ENCODE results near the gene HACD1.
"Not testable (repeated sequence)": the region's sequence is repeated elsewhere in the genome, so short reads cannot be mapped to it uniquely, and the experiment has no call there.

The HACD1 gene

GRCh38 chr10:17640331-17640816 lies 23.2 kb upstream of the HACD1 start:
- DNase-seq: no peak

- no peak for DNase-seq
Measured at GRCh38 chr10:17637869-17638268, 20.7 kb upstream of the HACD1 start.

GRCh38 chr10:17633353-17633752 lies 16.2 kb upstream of the HACD1 start:
- no peak for DNase-seq

GRCh38 chr10:17632590-17632989 lies 15.4 kb upstream of the HACD1 start:
- not testable (repeated sequence) for DNase-seq

GRCh38 chr10:17626656-17627055 lies 9.5 kb upstream of the HACD1 start:
- DNase-seq: no peak

- no peak for DNase-seq
Measured at GRCh38 chr10:17624996-17625395, 7.8 kb upstream of the HACD1 start.

- no peak for DNase-seq
Measured at GRCh38 chr10:17622061-17622460, 4.9 kb upstream of the HACD1 start.

- DNase-seq: no peak
Measured at GRCh38 chr10:17616403-17617030, 657 bp downstream of the HACD1 start.

GRCh38 chr10:17609523-17610079 lies 7.6 kb downstream of the HACD1 start:
- no peak for DNase-seq

GRCh38 chr10:17607603-17608332 lies 9.4 kb downstream of the HACD1 start:
- peak; percentile 23 for DNase-seq

GRCh38 chr10:17607060-17607459 lies 10.1 kb downstream of the HACD1 start:
- DNase-seq: no peak

GRCh38 chr10:17606547-17607040 lies 10.6 kb downstream of the HACD1 start:
- no peak for DNase-seq

- no peak for DNase-seq
Measured at GRCh38 chr10:17605936-17606335, 11.2 kb downstream of the HACD1 start.

GRCh38 chr10:17599089-17599488 lies 18.1 kb downstream of the HACD1 start:
- DNase-seq: peak; percentile 8

- no peak for DNase-seq
Measured at GRCh38 chr10:17597386-17597785, 19.8 kb downstream of the HACD1 start.

GRCh38 chr10:17590969-17591645 lies 26.1 kb downstream of the HACD1 start:
- no peak for DNase-seq

- not testable (repeated sequence) for DNase-seq
Measured at GRCh38 chr10:17589316-17589715, 27.9 kb downstream of the HACD1 start.

- DNase-seq: no peak
Measured at GRCh38 chr10:17588420-17588819, 28.8 kb downstream of the HACD1 start.

- not testable (repeated sequence) for DNase-seq
Measured at GRCh38 chr10:17587321-17587720, 29.9 kb downstream of the HACD1 start.

GRCh38 chr10:17586821-17587234 lies 30.3 kb downstream of the HACD1 start:
- no peak for DNase-seq

GRCh38 chr10:17585016-17585415 lies 32.2 kb downstream of the HACD1 start:
- DNase-seq: no peak

- DNase-seq: no peak
Measured at GRCh38 chr10:17580885-17581284, 36.3 kb downstream of the HACD1 start.

GRCh38 chr10:17578603-17579002 lies 38.6 kb downstream of the HACD1 start:
- DNase-seq: no peak

Data from NCI-H748 treated with DMSO at 0.1 percent for 48 hours (cell line).